Bone marrow (tissue), 2 donors: ENCODE results near the gene HAL.
"Not testable (repeated sequence)": the region's sequence is repeated elsewhere in the genome, so short reads cannot be mapped to it uniquely, and the experiment has no call there.

ENCODE experiments used
- DNase-seq, 2 donors: peaks; one replicate each; lab custom pipeline; 2025; lab: John Stamatoyannopoulos, UW

HAL gene

GRCh38 chr12:95977764-95978305, 18.3 kb downstream of the HAL start:
- no peak for DNase-seq

- DNase-seq: no peak
Observed at GRCh38 chr12:95976416-95976832, 19.7 kb downstream of the HAL start.

- no peak for DNase-seq
Observed at GRCh38 chr12:95975491-95975890, 20.7 kb downstream of the HAL start.

GRCh38 chr12:95974358-95974757, 21.8 kb downstream of the HAL start:
- DNase-seq: no peak

- no peak for DNase-seq
Observed at GRCh38 chr12:95972832-95973456, 23.2 kb downstream of the HAL start.

GRCh38 chr12:95970905-95971304, 25.2 kb downstream of the HAL start:
- no peak for DNase-seq

GRCh38 chr12:95969116-95969515, 27.0 kb downstream of the HAL start:
- DNase-seq: not testable (repeated sequence)

- DNase-seq: no peak
Observed at GRCh38 chr12:95967301-95967700, 28.8 kb downstream of the HAL start.

GRCh38 chr12:95966287-95966870, 29.8 kb downstream of the HAL start:
- no peak for DNase-seq

- no peak for DNase-seq
Observed at GRCh38 chr12:95963096-95963495, 33.0 kb downstream of the HAL start.

- no peak for DNase-seq
Observed at GRCh38 chr12:95962222-95962621, 33.9 kb downstream of the HAL start.

- no peak for DNase-seq
Observed at GRCh38 chr12:95960241-95960640, 35.9 kb downstream of the HAL start.

GRCh38 chr12:95959107-95959506, 37.0 kb downstream of the HAL start:
- DNase-seq: no peak

GRCh38 chr12:95956557-95957145, 39.5 kb downstream of the HAL start:
- DNase-seq: no peak

GRCh38 chr12:95955549-95956159, 40.5 kb downstream of the HAL start:
- no peak for DNase-seq

- DNase-seq: no peak
Observed at GRCh38 chr12:95953000-95953399, 43.1 kb downstream of the HAL start.

GRCh38 chr12:95951515-95951914, 44.6 kb downstream of the HAL start:
- no peak for DNase-seq

- DNase-seq: no peak
Observed at GRCh38 chr12:95949477-95950206, 46.5 kb downstream of the HAL start.

- DNase-seq: no peak
Observed at GRCh38 chr12:95944108-95944704, 51.9 kb downstream of the HAL start.

GRCh38 chr12:95943330-95943842, 52.8 kb downstream of the HAL start, which contains the start of gene AMDHD1:
Gene AMDHD1 (plus strand): TSS chr12:95943331. CDS start chr12:95943399, 68 bp downstream.
- peak in 1 of 2 donors; percentile 49 for DNase-seq

- DNase-seq: peak in 1 of 2 donors; percentile 75
Observed at GRCh38 chr12:95942524-95943329, 53.4 kb downstream of the HAL start, which contains the start of gene CCDC38. Gene CCDC38 (minus strand): TSS chr12:95942614. CDS start chr12:95936509, 6,105 bp downstream.
